Muscle of back (tissue), 11 donors: ENCODE measurements around the gene APOO. TPM values are rescaled to one million over a fixed set of nuclear protein-coding genes. Genes with fewer than 3 reads are reported as not detected.
A peak's percentile ranks its signal among the peaks of the same experiment; 100 is the strongest.

ENCODE experiments used
- DNase-seq, 3 donors: peaks; one replicate each; pipeline versions ENCODE4 v3.0.0 to v3.0.0-alpha.2; 2013
- polyA plus RNA-seq, 10 donors: library from polyadenylated mRNA; unstranded; fragments of 120-200 nt; gene quantifications; one replicate each; pipeline ENCODE4 v1.2.1, GENCODE V29; 2013; ENCODE audit not compliant: insufficient read length in 10 of 10

APOO gene
- polyA plus RNA-seq, 10 donors, result 16.3 to 21.3 (median 18.3) TPM

DNA sequence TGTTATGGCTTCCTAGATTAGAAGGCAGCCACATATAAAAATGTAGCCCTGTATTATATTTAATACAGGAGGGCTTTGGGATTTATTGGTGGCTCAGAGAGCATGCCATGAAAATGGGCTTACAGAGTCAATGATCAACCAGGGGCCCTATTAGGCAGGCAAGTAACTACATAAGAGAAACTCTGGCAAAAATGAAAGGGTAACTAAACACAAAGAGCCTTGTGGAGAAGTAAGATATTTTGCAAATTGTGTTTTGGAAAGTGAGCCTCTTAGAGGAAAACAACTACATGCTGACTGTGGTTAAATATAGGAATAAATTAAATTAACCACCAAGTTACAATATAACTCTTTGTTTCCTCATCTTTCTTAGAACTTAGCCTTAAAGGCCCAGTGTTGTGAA, 119.2 kb downstream of the APOO start:
- no peak for DNase-seq

GRCh38 chrX:23787745-23788118, 120.0 kb downstream of the APOO start:
- DNase-seq, result no peak

GRCh38 chrX:23786268-23786815, 121.4 kb downstream of the APOO start:
- no peak for DNase-seq

GRCh38 chrX:23785580-23785979, 122.2 kb downstream of the APOO start:
- no peak for DNase-seq

- no peak for DNase-seq
Measured at GRCh38 chrX:23784470-23785331, 123.0 kb downstream of the APOO start.

DNA sequence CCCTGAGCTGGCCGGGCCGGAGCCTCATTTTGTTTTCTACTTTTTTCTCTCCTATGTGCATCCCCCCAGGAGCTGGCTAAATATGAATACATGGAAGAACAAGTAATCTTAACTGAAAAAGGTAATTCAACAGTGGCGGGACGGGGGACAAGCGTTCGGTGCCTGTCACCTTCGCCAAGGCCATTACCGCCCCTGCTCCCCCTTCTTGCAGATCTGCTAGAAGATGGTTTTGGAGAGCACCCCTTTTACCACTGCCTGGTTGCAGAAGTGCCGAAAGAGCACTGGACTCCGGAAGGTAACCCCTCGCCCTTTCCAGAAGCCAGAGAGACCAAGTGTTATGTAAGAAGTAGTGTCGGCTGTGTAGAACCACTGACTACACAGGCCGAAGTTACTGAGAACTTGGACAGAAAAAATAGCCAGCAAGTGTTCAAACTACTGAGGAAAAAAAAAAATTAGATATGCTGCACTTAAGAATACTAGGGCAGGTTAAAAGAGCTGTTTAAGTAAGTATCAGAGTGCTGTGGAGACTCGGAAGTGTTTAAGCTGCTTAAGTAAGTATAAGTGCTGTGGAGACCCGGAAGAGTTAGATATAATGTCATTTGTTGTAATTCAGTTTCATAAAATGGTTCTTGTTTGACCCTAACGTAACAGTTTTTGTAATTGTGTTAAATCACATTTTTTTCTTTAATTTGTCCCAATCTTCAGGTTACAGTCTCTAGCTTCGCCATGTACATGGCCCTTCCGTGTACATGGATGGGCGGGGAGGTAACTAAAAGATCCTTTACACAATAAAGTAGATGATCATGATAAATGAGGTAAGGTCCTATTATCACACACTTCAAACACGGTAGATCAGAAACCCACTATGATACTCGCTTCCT, 123.9 kb downstream of the APOO start:
- peak in 1 of 3 donors; percentile 37 for DNase-seq

Other genes with a start within 250 kb of the APOO start
- gene PRDX4, start 240.4 kb downstream of the APOO start, polyA plus RNA-seq, result 100 to 1,000 TPM in 7 of 10 donors, 10 to 100 TPM in 3; 73.3 to 110 (median 101) TPM
- 10 to 100 TPM; 42.6 to 77.5 (median 59.0) TPM for gene ACOT9, start 164.7 kb downstream of the APOO start, polyA plus RNA-seq
- 10 to 100 TPM; 36.2 to 57.8 (median 42.2) TPM for gene SAT1, start 124.8 kb downstream of the APOO start, polyA plus RNA-seq
- gene CXorf58, start 68 bp upstream of the APOO start, polyA plus RNA-seq, result under 1 TPM in 2 of 10 donors, not detected in 8; 0.08 to 0.10 TPM
- gene KLHL15, start 119.2 kb upstream of the APOO start, polyA plus RNA-seq, result 10 to 100 TPM in 9 of 10 donors, 1 to 10 TPM in 1; 9.0 to 12.3 (median 11.5) TPM
- gene EIF2S3, start 147.0 kb upstream of the APOO start, polyA plus RNA-seq, result 100 to 1,000 TPM in 9 of 10 donors, 10 to 100 TPM in 1; 88.0 to 156 (median 133) TPM
- gene ZFX, start 241.8 kb upstream of the APOO start, polyA plus RNA-seq, result 10 to 100 TPM; 14.7 to 31.9 (median 18.2) TPM